Prostate gland (tissue), 2 donors: Measurements from ENCODE around the gene ZMIZ1.

Experiments used
- CTCF ChIP-seq, 4 experiments: fragments of 200-600 bp in 2 of 4; fragments of 450-650 bp in 2 of 4; sonication (generic) in 2 of 4; IDR thresholded peaks; 1 replicate in 3 of 4; 2 replicates in 1 of 4; pipeline ENCODE4 v1.5.1; 2016 to 2019; ENCODE audit warnings: antibody characterized with exemption in 4 of 4, mild to moderate bottlenecking in 2 of 4, moderate library complexity in 2 of 4
- POLR2A ChIP-seq: fragments of 450-650 bp; IDR thresholded peaks from one replicate; pipeline ENCODE4 v1.6.1; 2016; ENCODE audit warnings: antibody characterized with exemption, mild to moderate bottlenecking
- POLR2AphosphoS5 ChIP-seq: sonication (generic); formaldehyde crosslinking; IDR thresholded peaks from one replicate; pipeline ENCODE4 v1.6.1; 2017; ENCODE audit warnings: antibody characterized with exemption

- TF ChIP-seq POLR2AphosphoS5 (peak; percentile 88), POLR2A (peak; percentile 64), CTCF (IDR thresholded peaks at IDR 0.05) (no peak)
Observed at GRCh38 chr10:79088176-79088575, 19.4 kb downstream of the ZMIZ1 start.
